ENCODE measurements around the gene LENG1. TPM values are rescaled to one million over a fixed set of nuclear protein-coding genes. Genes with fewer than 3 reads are reported as not detected.

Gene LENG1
- total RNA-seq, 1 experiment from 2014 or later, result 11.2 TPM

DNA sequence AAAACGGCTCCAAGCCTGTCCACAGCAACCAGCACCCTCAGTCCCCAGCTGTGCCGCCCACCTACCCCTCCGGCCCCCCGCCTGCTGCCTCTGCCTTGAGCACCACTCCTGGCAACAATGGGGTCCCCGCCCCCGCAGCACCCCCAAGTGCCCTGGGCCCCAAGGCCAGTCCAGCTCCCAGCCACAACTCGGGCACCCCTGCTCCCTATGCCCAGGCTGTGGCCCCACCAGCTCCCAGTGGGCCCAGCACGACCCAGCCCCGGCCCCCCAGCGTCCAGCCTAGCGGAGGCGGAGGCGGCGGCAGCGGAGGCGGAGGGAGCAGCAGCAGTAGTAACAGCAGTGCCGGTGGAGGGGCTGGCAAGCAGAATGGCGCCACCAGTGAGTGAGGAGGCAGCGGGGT, 11.4 kb downstream of the LENG1 start:
- Histone ChIP-seq H3K4me3 (ENCODE audit: low read depth in 2 of 2, low read length in 2 of 2) (no peak overlapping the region), H3K27me3 (ENCODE audit: control insufficient read depth, insufficient read depth, low read length) (no peaks in the 10 kb centered on the region), H3K36me3 (ENCODE audit: control insufficient read depth, insufficient read depth, low read length) (peaks cover 51% of the 10 kb centered on the region), H3K4me1 (ENCODE audit: control insufficient read depth, insufficient read depth, low read length) (no peaks in the 10 kb centered on the region), H3K9me3 (ENCODE audit: control insufficient read depth, insufficient read depth, low read depth, low read length) (no peaks in the 10 kb centered on the region), H3K27ac (ENCODE audit: low read length) (no peak overlapping the region)
- ATAC-seq, result no peak
- CTCF ChIA-PET, result no interaction called here
- POLR2A ChIA-PET, result no interaction called here
- DNase-seq (ENCODE audit: low read depth, low spot score), result no peak
- no TSS peak for BruUV-seq (replicated peaks)
- TF ChIP-seq, protein P1, sequence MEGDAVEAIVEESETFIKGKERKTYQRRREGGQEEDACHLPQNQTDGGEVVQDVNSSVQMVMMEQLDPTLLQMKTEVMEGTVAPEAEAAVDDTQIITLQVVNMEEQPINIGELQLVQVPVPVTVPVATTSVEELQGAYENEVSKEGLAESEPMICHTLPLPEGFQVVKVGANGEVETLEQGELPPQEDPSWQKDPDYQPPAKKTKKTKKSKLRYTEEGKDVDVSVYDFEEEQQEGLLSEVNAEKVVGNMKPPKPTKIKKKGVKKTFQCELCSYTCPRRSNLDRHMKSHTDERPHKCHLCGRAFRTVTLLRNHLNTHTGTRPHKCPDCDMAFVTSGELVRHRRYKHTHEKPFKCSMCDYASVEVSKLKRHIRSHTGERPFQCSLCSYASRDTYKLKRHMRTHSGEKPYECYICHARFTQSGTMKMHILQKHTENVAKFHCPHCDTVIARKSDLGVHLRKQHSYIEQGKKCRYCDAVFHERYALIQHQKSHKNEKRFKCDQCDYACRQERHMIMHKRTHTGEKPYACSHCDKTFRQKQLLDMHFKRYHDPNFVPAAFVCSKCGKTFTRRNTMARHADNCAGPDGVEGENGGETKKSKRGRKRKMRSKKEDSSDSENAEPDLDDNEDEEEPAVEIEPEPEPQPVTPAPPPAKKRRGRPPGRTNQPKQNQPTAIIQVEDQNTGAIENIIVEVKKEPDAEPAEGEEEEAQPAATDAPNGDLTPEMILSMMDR (IDR thresholded peaks at IDR 0.05), result no peak
- TF ChIP-seq, protein P2, sequence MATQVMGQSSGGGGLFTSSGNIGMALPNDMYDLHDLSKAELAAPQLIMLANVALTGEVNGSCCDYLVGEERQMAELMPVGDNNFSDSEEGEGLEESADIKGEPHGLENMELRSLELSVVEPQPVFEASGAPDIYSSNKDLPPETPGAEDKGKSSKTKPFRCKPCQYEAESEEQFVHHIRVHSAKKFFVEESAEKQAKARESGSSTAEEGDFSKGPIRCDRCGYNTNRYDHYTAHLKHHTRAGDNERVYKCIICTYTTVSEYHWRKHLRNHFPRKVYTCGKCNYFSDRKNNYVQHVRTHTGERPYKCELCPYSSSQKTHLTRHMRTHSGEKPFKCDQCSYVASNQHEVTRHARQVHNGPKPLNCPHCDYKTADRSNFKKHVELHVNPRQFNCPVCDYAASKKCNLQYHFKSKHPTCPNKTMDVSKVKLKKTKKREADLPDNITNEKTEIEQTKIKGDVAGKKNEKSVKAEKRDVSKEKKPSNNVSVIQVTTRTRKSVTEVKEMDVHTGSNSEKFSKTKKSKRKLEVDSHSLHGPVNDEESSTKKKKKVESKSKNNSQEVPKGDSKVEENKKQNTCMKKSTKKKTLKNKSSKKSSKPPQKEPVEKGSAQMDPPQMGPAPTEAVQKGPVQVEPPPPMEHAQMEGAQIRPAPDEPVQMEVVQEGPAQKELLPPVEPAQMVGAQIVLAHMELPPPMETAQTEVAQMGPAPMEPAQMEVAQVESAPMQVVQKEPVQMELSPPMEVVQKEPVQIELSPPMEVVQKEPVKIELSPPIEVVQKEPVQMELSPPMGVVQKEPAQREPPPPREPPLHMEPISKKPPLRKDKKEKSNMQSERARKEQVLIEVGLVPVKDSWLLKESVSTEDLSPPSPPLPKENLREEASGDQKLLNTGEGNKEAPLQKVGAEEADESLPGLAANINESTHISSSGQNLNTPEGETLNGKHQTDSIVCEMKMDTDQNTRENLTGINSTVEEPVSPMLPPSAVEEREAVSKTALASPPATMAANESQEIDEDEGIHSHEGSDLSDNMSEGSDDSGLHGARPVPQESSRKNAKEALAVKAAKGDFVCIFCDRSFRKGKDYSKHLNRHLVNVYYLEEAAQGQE (IDR thresholded peaks at IDR 0.05; ENCODE audit: insufficient read depth in 1 of 2, low read depth in 2 of 2, low read length in 1 of 2), result no peak
- no peak for TF ChIP-seq TCF7L2 (IDR thresholded peaks at IDR 0.05; ENCODE audit: low read depth, low read length)
- TF ChIP-seq POLR2AphosphoS5 (IDR thresholded peaks at IDR 0.05; ENCODE audit: low read depth, low read length), result no peak
- no peak for TF ChIP-seq SIN3A (IDR thresholded peaks at IDR 0.05; ENCODE audit: borderline replicate concordance, insufficient read depth, low read depth, low read length)
- in situ Hi-C loops (cut with HindIII; ENCODE audit: low pct_unique_long_range_greater_than_20kb, low sequenced_read_pairs), result no loop called here
- intact Hi-C loops (cut with micrococcal nuclease; ENCODE audit: unreplicated experiment), result no loop called here

DNA sequence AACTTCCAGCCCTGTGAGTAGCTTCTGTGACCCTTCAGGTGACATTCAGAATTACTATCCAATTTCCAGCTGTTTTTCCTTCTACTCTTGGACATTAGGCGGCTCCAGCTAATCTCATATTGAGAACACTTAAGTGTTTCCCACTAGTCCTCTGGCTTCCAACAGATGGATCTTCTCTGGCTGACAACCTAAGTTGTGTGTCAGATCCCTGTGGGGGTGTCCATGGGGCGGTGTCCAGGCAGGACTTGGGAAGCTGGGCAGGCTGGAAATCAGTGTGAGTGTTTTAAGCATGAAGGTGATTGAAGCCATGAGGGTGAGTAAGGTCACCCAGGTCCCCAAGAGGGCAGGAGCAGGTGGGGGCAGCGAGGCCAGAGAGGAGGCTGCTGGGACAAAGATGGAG, 11.8 kb downstream of the LENG1 start:
- Histone ChIP-seq H3K36me3 (ENCODE audit: control insufficient read depth, insufficient read depth, low read length) (peaks cover 56% of the 10 kb centered on the region), H3K9me3 (ENCODE audit: control insufficient read depth, insufficient read depth, low read depth, low read length) (no peaks in the 10 kb centered on the region), H3K27me3 (ENCODE audit: control insufficient read depth, insufficient read depth, low read length) (no peaks in the 10 kb centered on the region), H3K4me3 (ENCODE audit: low read depth in 2 of 2, low read length in 2 of 2) (no peak overlapping the region), H3K4me1 (ENCODE audit: control insufficient read depth, insufficient read depth, low read length) (no peaks in the 10 kb centered on the region), H3K27ac (ENCODE audit: low read length) (no peak overlapping the region)
- intact Hi-C loops (cut with micrococcal nuclease; ENCODE audit: unreplicated experiment) (no loop called here), in situ Hi-C loops (cut with HindIII; ENCODE audit: low pct_unique_long_range_greater_than_20kb, low sequenced_read_pairs) (no loop called here)
- TF ChIP-seq POLR2AphosphoS5 (IDR thresholded peaks at IDR 0.05; ENCODE audit: low read depth, low read length) (no peak), TCF7L2 (IDR thresholded peaks at IDR 0.05; ENCODE audit: low read depth, low read length) (no peak), SIN3A (IDR thresholded peaks at IDR 0.05; ENCODE audit: borderline replicate concordance, insufficient read depth, low read depth, low read length) (no peak)
- TF ChIP-seq, protein P1 (IDR thresholded peaks at IDR 0.05), result no peak
- TF ChIP-seq, protein P2 (IDR thresholded peaks at IDR 0.05; ENCODE audit: insufficient read depth in 1 of 2, low read depth in 2 of 2, low read length in 1 of 2), result no peak
- ChIA-PET CTCF (no interaction called here), POLR2A (no interaction called here)
- DNase-seq (ENCODE audit: low read depth, low spot score) (no peak), ATAC-seq (no peak)
- no TSS peak for BruUV-seq (replicated peaks)
